ENCODE measurements around the gene IPO13. TPM values are rescaled to one million over a fixed set of nuclear protein-coding genes. Genes with fewer than 3 reads are reported as not detected.

The IPO13 gene
- total and polyA plus RNA-seq, 4 donors = 8.6 to 15.1 (median 10.5) TPM

DNA sequence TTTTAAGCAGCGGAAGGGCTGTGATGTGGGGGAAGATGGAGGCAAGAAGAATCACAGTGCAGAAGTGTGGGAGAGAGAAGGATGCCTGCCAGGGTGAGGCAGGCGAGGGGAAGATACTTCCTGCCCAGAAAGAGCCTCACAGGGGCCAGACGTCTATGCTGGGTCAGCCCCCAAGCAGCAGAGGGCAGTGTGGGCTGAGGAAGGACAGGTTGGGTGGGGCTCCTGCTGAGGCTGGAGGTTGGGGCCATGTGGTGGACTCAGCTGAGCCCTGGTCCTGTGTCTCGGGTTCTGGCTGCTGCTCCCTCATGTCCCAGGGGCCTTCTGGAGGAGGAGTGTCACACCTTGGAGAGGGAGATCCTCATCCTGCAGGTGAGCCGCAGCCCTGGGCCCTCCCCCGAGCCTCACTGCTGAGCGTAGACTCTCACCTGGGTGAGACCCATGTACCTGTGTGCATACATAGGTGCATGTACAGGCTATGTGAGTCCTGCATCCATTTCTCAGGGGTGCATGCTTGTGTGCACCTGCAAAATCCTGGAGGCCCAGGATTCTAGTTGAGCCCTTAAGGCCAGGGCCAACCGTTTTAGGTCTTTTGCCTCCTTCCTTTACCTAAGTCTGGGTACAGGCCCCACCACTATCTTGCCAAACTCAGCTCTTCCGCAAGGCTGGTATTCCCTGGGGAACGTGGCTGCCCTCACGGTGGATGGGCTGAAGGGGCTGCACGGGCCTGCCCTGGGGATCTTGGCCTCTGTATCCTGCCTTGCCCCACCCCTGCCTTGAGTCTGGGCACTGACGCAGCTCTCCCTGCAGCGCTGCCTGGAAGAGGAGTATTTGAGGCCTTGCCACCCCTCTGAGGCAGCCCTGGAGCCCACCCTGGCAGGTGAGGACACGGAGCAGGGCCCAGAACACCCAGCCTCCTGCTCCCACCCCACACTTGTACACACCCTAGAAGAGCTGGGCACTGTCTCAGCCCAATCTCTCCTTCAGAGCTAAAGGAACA lies 48.3 kb downstream of the IPO13 start:
- Histone ChIP-seq H3K9me3 (ENCODE audit: control insufficient read depth in 4 of 4, low read length in 3 of 4) (no peaks in the 10 kb centered on the region), H3K27me3 (ENCODE audit: control insufficient read depth in 4 of 4, insufficient read depth in 4 of 4, low read length in 3 of 4) (no peaks in the 10 kb centered on the region), H3K27ac (ENCODE audit: low read depth in 1 of 2, low read length in 2 of 2) (no peak overlapping the region), H3K4me3 (ENCODE audit: low read depth in 1 of 3, low read length in 3 of 3) (no peak overlapping the region), H3K9ac (ENCODE audit: low read depth in 1 of 2, low read length in 2 of 2) (no peak overlapping the region), H3K4me1 (ENCODE audit: control insufficient read depth in 4 of 4, insufficient read depth in 4 of 4, low read length in 3 of 4) (peaks cover 0 to 16% (median 7%) of the 10 kb centered on the region in 4 donors), H3K36me3 (ENCODE audit: control insufficient read depth in 4 of 4, insufficient read depth in 3 of 4, low read depth in 1 of 4, low read length in 3 of 4) (no peaks in the 10 kb centered on the region)
- peak; percentile 67 for DNase-seq (ENCODE audit: low spot score)
- 87% methylated on average over 15 of the region's 15 CpGs for WGBS
- TF ChIP-seq, protein P1, sequence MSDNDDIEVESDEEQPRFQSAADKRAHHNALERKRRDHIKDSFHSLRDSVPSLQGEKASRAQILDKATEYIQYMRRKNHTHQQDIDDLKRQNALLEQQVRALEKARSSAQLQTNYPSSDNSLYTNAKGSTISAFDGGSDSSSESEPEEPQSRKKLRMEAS (IDR thresholded peaks at IDR 0.05) = no peak

DNA sequence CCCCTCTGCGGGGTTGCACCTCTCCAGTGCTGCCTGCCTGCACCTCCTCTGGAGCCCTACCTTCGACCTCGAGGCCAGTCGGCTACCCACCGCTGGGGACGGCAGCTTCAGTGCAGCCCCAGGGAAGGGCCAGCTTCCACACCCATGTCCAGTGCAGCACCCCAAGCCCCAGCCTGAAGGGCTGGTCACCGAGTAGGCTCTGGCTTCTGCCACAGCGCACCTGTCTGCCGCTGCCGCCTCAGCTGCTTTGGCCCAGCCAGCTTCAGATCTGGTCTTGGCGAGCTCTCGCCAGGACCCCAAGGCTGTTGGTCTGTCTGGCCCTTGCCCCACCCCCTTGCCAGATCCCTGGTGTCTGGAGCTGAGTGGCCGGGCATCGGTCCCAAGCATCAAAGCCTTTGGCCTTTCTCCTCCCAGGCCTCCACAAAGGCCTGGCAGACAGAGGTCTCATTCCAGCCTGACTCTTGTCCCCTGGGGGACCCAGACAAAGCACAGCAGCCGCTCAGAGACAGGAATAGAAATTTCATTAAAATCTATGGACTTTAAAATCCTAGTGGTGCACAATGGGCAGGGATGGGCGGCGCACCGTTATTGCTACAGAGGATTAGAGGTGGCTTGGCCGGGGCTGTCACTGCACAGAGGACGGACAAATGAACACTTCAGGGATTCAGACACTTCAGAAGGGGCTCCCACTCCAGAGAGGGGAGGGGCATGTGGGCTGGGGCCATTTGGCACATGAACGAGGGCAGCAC lies 49.4 kb downstream of the IPO13 start:
- TF ChIP-seq RAD21 (IDR thresholded peaks at IDR 0.05) (no peak), EGR1 (IDR thresholded peaks at IDR 0.05; ENCODE audit: low read depth in 2 of 2) (no peak), HNF4G (IDR thresholded peaks at IDR 0.05) (no peak), TAF1 (conservative IDR thresholded peaks at IDR 0.05) (no peak), GABPA (IDR thresholded peaks at IDR 0.05 in 1 of 2, conservative IDR thresholded peaks at IDR 0.05 in 1 of 2) (no peak), JUND (IDR thresholded peaks at IDR 0.05) (no peak), NR2F2 (IDR thresholded peaks at IDR 0.05) (no peak), HNF4A (conservative IDR thresholded peaks at IDR 0.05) (no peak), RXRA (IDR thresholded peaks at IDR 0.05) (no peak), FOXA2 (IDR thresholded peaks at IDR 0.05) (no peak), SP1 (IDR thresholded peaks at IDR 0.05) (no peak), YY1 (IDR thresholded peaks at IDR 0.05) (no peak)
- TF ChIP-seq, protein P2, sequence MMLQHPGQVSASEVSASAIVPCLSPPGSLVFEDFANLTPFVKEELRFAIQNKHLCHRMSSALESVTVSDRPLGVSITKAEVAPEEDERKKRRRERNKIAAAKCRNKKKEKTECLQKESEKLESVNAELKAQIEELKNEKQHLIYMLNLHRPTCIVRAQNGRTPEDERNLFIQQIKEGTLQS (IDR thresholded peaks at IDR 0.05) = no peak
- WGBS = 90% methylated on average over 21 of the region's 21 CpGs
- Histone ChIP-seq H3K27ac (ENCODE audit: low read depth in 1 of 2, low read length in 2 of 2) (no peak overlapping the region), H3K9me3 (ENCODE audit: control insufficient read depth in 4 of 4, low read length in 3 of 4) (no peaks in the 10 kb centered on the region), H3K4me1 (ENCODE audit: control insufficient read depth in 4 of 4, insufficient read depth in 4 of 4, low read length in 3 of 4) (peaks cover 0 to 10% (median 2%) of the 10 kb centered on the region in 4 donors), H3K36me3 (ENCODE audit: control insufficient read depth in 4 of 4, insufficient read depth in 3 of 4, low read depth in 1 of 4, low read length in 3 of 4) (no peaks in the 10 kb centered on the region), H3K27me3 (ENCODE audit: control insufficient read depth in 4 of 4, insufficient read depth in 4 of 4, low read length in 3 of 4) (no peaks in the 10 kb centered on the region), H3K9ac (ENCODE audit: low read depth in 1 of 2, low read length in 2 of 2) (no peak overlapping the region), H3K4me3 (ENCODE audit: low read depth in 1 of 3, low read length in 3 of 3) (no peak overlapping the region)
- no peak for DNase-seq (ENCODE audit: low spot score)

DNA sequence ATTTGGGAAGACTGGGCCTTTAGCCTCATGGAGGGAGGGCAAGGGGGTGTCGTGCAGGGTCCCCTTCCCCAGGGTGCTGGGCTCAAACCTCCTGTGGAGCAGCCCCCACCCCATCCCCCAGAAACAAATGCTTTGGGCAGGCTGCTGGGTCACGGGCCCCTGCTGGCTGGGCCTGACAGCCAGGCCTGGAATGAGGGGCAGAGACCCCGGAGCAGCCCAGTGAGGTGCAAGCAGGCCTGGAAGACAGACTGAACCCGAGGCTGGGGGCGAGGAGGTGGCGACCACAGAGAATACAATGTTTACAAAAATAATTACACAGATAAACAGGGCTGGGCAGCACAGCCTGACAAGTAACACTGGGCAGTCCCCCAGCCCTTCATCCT lies 50.0 kb downstream of the IPO13 start:
- Histone ChIP-seq H3K27me3 (ENCODE audit: control insufficient read depth in 4 of 4, insufficient read depth in 4 of 4, low read length in 3 of 4) (no peaks in the 10 kb centered on the region), H3K9ac (ENCODE audit: low read depth in 1 of 2, low read length in 2 of 2) (no peak overlapping the region), H3K27ac (ENCODE audit: low read depth in 1 of 2, low read length in 2 of 2) (no peak overlapping the region), H3K36me3 (ENCODE audit: control insufficient read depth in 4 of 4, insufficient read depth in 3 of 4, low read depth in 1 of 4, low read length in 3 of 4) (no peaks in the 10 kb centered on the region), H3K4me1 (ENCODE audit: control insufficient read depth in 4 of 4, insufficient read depth in 4 of 4, low read length in 3 of 4) (peaks cover 0 to 7% (median 1%) of the 10 kb centered on the region in 4 donors), H3K9me3 (ENCODE audit: control insufficient read depth in 4 of 4, low read length in 3 of 4) (no peaks in the 10 kb centered on the region), H3K4me3 (ENCODE audit: low read depth in 1 of 3, low read length in 3 of 3) (no peak overlapping the region)
- DNase-seq (ENCODE audit: low spot score) = no peak
- 79% methylated on average over 6 of the region's 6 CpGs for WGBS
- TF ChIP-seq, protein P3, sequence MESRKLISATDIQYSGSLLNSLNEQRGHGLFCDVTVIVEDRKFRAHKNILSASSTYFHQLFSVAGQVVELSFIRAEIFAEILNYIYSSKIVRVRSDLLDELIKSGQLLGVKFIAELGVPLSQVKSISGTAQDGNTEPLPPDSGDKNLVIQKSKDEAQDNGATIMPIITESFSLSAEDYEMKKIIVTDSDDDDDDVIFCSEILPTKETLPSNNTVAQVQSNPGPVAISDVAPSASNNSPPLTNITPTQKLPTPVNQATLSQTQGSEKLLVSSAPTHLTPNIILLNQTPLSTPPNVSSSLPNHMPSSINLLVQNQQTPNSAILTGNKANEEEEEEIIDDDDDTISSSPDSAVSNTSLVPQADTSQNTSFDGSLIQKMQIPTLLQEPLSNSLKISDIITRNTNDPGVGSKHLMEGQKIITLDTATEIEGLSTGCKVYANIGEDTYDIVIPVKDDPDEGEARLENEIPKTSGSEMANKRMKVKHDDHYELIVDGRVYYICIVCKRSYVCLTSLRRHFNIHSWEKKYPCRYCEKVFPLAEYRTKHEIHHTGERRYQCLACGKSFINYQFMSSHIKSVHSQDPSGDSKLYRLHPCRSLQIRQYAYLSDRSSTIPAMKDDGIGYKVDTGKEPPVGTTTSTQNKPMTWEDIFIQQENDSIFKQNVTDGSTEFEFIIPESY (IDR thresholded peaks at IDR 0.05) = no peak
- TF ChIP-seq, protein P2 (IDR thresholded peaks at IDR 0.05) = no peak
- TF ChIP-seq FOXA2 (IDR thresholded peaks at IDR 0.05) (no peak), JUND (IDR thresholded peaks at IDR 0.05) (no peak), NR2F2 (IDR thresholded peaks at IDR 0.05) (no peak), RAD21 (IDR thresholded peaks at IDR 0.05) (no peak)
- TF ChIP-seq, protein P4, sequence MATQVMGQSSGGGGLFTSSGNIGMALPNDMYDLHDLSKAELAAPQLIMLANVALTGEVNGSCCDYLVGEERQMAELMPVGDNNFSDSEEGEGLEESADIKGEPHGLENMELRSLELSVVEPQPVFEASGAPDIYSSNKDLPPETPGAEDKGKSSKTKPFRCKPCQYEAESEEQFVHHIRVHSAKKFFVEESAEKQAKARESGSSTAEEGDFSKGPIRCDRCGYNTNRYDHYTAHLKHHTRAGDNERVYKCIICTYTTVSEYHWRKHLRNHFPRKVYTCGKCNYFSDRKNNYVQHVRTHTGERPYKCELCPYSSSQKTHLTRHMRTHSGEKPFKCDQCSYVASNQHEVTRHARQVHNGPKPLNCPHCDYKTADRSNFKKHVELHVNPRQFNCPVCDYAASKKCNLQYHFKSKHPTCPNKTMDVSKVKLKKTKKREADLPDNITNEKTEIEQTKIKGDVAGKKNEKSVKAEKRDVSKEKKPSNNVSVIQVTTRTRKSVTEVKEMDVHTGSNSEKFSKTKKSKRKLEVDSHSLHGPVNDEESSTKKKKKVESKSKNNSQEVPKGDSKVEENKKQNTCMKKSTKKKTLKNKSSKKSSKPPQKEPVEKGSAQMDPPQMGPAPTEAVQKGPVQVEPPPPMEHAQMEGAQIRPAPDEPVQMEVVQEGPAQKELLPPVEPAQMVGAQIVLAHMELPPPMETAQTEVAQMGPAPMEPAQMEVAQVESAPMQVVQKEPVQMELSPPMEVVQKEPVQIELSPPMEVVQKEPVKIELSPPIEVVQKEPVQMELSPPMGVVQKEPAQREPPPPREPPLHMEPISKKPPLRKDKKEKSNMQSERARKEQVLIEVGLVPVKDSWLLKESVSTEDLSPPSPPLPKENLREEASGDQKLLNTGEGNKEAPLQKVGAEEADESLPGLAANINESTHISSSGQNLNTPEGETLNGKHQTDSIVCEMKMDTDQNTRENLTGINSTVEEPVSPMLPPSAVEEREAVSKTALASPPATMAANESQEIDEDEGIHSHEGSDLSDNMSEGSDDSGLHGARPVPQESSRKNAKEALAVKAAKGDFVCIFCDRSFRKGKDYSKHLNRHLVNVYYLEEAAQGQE (IDR thresholded peaks at IDR 0.05) = no peak
- TF ChIP-seq, protein P1 (IDR thresholded peaks at IDR 0.05) = no peak
- TF ChIP-seq, protein P5, sequence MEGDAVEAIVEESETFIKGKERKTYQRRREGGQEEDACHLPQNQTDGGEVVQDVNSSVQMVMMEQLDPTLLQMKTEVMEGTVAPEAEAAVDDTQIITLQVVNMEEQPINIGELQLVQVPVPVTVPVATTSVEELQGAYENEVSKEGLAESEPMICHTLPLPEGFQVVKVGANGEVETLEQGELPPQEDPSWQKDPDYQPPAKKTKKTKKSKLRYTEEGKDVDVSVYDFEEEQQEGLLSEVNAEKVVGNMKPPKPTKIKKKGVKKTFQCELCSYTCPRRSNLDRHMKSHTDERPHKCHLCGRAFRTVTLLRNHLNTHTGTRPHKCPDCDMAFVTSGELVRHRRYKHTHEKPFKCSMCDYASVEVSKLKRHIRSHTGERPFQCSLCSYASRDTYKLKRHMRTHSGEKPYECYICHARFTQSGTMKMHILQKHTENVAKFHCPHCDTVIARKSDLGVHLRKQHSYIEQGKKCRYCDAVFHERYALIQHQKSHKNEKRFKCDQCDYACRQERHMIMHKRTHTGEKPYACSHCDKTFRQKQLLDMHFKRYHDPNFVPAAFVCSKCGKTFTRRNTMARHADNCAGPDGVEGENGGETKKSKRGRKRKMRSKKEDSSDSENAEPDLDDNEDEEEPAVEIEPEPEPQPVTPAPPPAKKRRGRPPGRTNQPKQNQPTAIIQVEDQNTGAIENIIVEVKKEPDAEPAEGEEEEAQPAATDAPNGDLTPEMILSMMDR (IDR thresholded peaks at IDR 0.05; ENCODE audit: low read depth, low read length, missing input control) = no peak

Measured in liver (tissue), 9 donors.